Peyer's patch (tissue), 4 donors: ENCODE results near the gene PSMG4. TPM values are rescaled to one million over a fixed set of nuclear protein-coding genes. Genes with fewer than 3 reads are reported as not detected.

ENCODE experiments used
- DNase-seq, 3 donors: peaks; one replicate each; pipeline ENCODE4 v3.0.0-alpha.2; 2017 to 2019
- H3K27ac ChIP-seq, 4 donors: fragments of 200-600 bp; sonication (generic); one replicate each; pipeline ENCODE4 v1.5.1; 2016 to 2019
- H3K27me3 ChIP-seq, 2 donors: fragments of 200-600 bp; sonication (generic); one replicate each; pipeline ENCODE4 v1.5.1; 2019
- H3K36me3 ChIP-seq, 3 donors: fragments of 200-600 bp; sonication (generic); one replicate each; pipeline ENCODE4 v1.5.1; 2016 to 2019
- H3K4me1 ChIP-seq, 4 donors: fragments of 200-600 bp; sonication (generic); one replicate each; pipeline ENCODE4 v1.5.1; 2016 to 2019
- H3K4me3 ChIP-seq, 4 donors: fragments of 200-600 bp; sonication (generic); 1 replicate in 3 of 4; 2 replicates in 1 of 4; pipeline ENCODE4 v1.5.1; 2016 to 2019; ENCODE audit warnings: mild to moderate bottlenecking in 1 of 4
- H3K9me3 ChIP-seq, 4 donors: fragments of 200-600 bp; sonication (generic); one replicate each; pipeline ENCODE4 v1.5.1; 2016 to 2019; ENCODE audit warnings: mild to moderate bottlenecking in 1 of 4
- POLR2A ChIP-seq, 2 donors: fragments of 450-650 bp; IDR thresholded peaks; one replicate each; pipeline ENCODE4 v1.5.1; 2017; ENCODE audit warnings: antibody characterized with exemption in 2 of 2, mild to moderate bottlenecking in 2 of 2, moderate library complexity in 2 of 2
- total RNA-seq, 4 donors: library from RNA; depleted of rRNA; stranded (reverse); fragments of >200 nt; gene quantifications; one replicate each; pipeline ENCODE4 v1.1.0, GENCODE V29; 2016
- TF ChIP-seq, protein P1 (sequence below), 6 experiments: fragments of 450-650 bp in 4 of 6; fragments of 200-600 bp in 2 of 6; sonication (generic) in 1 of 6; IDR thresholded peaks; one replicate each; pipeline ENCODE4 v1.5.1; 2017 to 2019; ENCODE audit warnings: antibody characterized with exemption in 6 of 6, mild to moderate bottlenecking in 3 of 6, moderate library complexity in 1 of 6

PSMG4 gene
- total RNA-seq, 4 donors from 2014 or later, result 6.6 to 16.8 (median 15.9) TPM

DNA sequence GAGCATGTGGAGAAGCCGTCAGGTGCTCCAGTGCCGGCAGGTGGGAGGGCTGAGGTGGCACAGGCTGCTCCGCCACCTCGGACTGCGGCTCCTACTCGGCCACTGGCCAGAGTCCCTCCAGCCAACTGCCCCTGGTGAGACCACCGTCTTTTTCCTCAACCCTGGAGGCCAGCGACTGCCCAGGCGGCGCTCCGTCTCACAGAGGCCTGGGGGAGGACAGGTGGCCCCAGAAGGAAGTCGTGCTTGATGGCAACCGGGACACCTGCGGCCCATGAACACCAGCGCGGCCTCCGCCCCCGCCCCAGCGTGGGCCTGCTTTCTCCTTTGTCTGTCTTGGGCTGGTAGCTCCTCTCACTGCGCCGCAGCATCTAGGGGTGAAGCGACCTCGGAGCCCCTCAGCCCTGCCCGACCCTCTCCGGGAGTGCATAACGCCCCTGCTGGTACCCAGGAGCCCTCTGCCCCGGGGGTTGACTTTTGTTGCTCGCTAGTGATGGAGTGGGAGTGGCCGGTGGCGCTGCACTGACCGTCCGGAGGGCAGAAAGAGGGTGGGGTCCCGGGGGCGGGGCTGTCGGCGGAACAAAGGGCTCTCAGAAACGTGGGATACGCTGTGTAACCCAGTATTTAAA is 30.6 kb upstream of the PSMG4 start:
- no peak for TF ChIP-seq POLR2A (IDR thresholded peaks at IDR 0.05)
- TF ChIP-seq, protein P1, sequence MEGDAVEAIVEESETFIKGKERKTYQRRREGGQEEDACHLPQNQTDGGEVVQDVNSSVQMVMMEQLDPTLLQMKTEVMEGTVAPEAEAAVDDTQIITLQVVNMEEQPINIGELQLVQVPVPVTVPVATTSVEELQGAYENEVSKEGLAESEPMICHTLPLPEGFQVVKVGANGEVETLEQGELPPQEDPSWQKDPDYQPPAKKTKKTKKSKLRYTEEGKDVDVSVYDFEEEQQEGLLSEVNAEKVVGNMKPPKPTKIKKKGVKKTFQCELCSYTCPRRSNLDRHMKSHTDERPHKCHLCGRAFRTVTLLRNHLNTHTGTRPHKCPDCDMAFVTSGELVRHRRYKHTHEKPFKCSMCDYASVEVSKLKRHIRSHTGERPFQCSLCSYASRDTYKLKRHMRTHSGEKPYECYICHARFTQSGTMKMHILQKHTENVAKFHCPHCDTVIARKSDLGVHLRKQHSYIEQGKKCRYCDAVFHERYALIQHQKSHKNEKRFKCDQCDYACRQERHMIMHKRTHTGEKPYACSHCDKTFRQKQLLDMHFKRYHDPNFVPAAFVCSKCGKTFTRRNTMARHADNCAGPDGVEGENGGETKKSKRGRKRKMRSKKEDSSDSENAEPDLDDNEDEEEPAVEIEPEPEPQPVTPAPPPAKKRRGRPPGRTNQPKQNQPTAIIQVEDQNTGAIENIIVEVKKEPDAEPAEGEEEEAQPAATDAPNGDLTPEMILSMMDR (IDR thresholded peaks at IDR 0.05), result no peak
- Histone ChIP-seq H3K4me3 (peak overlapping the region; percentile 11 to 45 (median 39)), H3K36me3 (no peaks in the 10 kb centered on the region), H3K4me1 (peaks cover 11 to 51% (median 44%) of the 10 kb centered on the region in 4 donors), H3K27me3 (peaks cover 10 to 37% of the 10 kb centered on the region in 2 donors), H3K9me3 (no peaks in the 10 kb centered on the region), H3K27ac (no peak overlapping the region)
- DNase-seq, result no peak

DNA sequence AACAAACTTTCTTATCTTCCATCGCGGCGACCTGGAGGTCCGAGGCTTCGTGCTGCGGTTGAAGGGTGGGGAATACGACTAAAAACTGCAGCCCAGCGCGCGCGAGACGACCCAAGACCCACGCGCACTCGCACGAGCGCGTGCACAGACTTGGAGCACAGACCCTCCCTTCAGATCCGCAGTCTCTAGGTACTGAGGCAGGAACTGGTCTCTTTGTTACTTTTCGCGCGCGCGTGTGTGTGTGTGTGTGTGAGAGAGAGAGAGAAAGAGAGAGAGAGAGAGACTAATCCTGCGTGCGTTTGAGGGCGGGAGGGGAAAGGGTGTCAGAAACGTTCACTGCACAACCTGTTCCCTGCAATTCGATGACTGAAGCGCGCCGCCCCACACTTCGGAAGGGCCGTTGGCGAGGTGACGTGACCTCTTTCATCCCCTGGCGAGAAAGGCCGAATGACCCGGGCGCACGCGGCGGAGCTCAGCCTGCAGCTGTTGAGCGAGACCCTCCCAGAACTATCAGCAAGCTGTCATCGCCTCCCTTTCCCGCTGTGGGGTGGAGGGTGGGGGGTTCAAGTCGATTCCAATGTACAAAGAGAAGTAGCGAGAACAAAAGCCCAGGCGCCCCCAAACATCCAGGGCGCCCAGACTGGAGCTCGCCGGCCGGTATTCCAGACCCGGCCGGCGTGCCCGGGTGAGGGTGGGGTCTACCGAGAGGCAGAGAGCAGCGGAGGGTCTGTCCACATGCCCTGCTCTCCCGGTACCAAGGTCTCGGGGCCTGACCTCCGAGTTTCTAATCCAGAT is 29.8 kb upstream of the PSMG4 start:
- Histone ChIP-seq H3K36me3 (no peaks in the 10 kb centered on the region), H3K4me3 (peak overlapping the region in 3 of 4 donors; percentile 37 to 45 (median 41)), H3K9me3 (no peaks in the 10 kb centered on the region), H3K27ac (no peak overlapping the region), H3K27me3 (peaks cover 10 to 37% of the 10 kb centered on the region in 2 donors), H3K4me1 (peaks cover 11 to 51% (median 44%) of the 10 kb centered on the region in 4 donors)
- peak in 1 of 3 donors; percentile 53 for DNase-seq
- TF ChIP-seq, protein P1 (IDR thresholded peaks at IDR 0.05), result no peak
- TF ChIP-seq POLR2A (IDR thresholded peaks at IDR 0.05), result no peak

DNA sequence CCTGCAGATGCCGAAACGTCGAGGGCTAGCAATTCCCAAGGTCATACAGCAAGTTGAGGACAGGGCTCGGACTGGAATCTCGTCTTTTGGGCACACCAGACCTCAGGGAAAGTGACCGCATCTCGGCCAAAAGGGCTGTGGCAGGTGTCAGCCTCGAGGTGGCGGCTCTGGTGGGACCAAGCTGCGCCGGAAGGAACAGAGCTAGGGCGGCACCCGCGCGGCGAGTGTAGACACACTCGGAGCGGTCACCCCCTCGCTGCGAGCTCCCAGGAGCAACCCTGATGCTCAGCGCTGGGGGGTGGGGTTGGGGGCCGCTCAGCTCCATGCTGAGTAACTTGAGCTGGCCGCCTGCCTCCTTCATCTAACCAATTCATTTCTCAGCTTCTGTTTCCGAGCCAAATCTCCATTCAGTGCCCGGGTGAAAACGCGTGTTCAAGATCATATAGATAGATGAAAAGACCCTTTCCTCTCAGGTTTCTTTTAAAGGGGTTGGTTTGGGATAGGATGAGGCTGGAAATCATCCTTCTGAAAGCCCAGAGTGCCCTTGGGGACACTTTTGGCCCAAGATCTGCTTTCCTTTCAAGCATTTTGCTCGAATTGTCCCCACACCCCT is 29.1 kb upstream of the PSMG4 start:
- DNase-seq, result peak in 2 of 3 donors; percentile 33 to 51

DNA sequence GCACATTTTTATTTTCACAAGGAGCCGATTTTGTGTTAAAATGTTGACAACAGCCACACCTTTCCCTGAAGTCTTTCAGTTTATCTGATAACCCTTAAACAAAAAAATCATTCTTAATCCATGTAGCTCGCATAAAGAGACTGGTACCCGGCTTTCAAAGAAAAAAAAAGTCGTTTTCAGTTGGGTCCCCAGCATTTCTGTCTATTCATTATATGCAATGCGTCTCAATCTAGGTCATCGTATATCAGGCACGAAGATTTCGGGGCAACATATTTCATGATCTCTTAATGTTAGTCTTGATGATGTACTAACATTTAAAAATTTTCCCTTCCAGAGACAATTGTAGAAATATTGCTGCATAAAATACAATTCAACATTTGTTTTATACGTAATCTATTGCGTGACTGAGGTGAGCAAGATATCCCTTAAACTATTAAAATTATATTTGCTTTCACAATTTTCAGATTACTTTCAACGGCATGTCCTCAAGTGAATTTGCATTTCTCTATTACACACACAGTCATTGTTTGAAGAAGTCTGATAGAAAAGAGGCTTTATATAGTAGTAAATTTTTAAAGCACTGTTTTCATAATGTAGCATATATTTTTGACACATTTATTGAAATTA is 28.4 kb upstream of the PSMG4 start:
- Histone ChIP-seq H3K4me3 (no peak overlapping the region), H3K4me1 (peaks cover 11 to 51% (median 44%) of the 10 kb centered on the region in 4 donors), H3K9me3 (no peaks in the 10 kb centered on the region), H3K27ac (no peak overlapping the region), H3K27me3 (peaks cover 10 to 37% of the 10 kb centered on the region in 2 donors), H3K36me3 (no peaks in the 10 kb centered on the region)
- TF ChIP-seq, protein P1 (IDR thresholded peaks at IDR 0.05), result no peak
- DNase-seq, result no peak

More for the DNA sequence above, 29.1 kb upstream of the PSMG4 start:
- Histone ChIP-seq H3K27me3 (peaks cover 10 to 37% of the 10 kb centered on the region in 2 donors), H3K27ac (no peak overlapping the region), H3K4me1 (peaks cover 11 to 51% (median 44%) of the 10 kb centered on the region in 4 donors), H3K36me3 (no peaks in the 10 kb centered on the region), H3K9me3 (no peaks in the 10 kb centered on the region), H3K4me3 (peak overlapping the region in 2 of 4 donors; percentile 37 to 45)
- no peak for TF ChIP-seq POLR2A (IDR thresholded peaks at IDR 0.05)
- TF ChIP-seq, protein P1 (IDR thresholded peaks at IDR 0.05), result no peak

DNA sequence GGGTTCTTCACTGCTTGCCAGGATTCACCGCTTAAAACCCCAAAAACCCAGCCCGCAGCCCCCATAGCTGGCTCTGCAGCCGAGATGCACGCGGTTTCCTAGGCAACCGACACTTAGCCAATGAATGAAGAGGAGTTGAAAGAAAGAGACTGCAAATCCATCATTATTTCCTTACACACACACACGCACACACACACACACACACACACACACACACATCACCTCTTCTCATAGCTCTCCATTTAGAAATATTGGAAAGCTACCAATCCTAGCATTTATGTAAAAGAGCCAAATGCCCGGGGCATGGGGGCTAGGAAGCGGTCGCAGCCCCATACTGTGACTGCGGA is 27.9 kb upstream of the PSMG4 start:
- no peak for TF ChIP-seq POLR2A (IDR thresholded peaks at IDR 0.05)
- TF ChIP-seq, protein P1 (IDR thresholded peaks at IDR 0.05), result no peak
- DNase-seq, result no peak
- Histone ChIP-seq H3K4me1 (peaks cover 11 to 51% (median 44%) of the 10 kb centered on the region in 4 donors), H3K9me3 (no peaks in the 10 kb centered on the region), H3K4me3 (peak overlapping the region; percentile 27 to 52 (median 40)), H3K36me3 (no peaks in the 10 kb centered on the region), H3K27ac (peak overlapping the region in 3 of 4 donors; percentile 24 to 53 (median 27)), H3K27me3 (peaks cover 10 to 37% of the 10 kb centered on the region in 2 donors)
